Kidney tubule cell (primary cell): ENCODE measurements around the gene GRK6.

ENCODE experiments used
- DNase-seq: peaks from one replicate; pipeline ENCODE4 v3.0.0-alpha.2; 2018; ENCODE audit warnings: low spot score

The GRK6 gene

DNA sequence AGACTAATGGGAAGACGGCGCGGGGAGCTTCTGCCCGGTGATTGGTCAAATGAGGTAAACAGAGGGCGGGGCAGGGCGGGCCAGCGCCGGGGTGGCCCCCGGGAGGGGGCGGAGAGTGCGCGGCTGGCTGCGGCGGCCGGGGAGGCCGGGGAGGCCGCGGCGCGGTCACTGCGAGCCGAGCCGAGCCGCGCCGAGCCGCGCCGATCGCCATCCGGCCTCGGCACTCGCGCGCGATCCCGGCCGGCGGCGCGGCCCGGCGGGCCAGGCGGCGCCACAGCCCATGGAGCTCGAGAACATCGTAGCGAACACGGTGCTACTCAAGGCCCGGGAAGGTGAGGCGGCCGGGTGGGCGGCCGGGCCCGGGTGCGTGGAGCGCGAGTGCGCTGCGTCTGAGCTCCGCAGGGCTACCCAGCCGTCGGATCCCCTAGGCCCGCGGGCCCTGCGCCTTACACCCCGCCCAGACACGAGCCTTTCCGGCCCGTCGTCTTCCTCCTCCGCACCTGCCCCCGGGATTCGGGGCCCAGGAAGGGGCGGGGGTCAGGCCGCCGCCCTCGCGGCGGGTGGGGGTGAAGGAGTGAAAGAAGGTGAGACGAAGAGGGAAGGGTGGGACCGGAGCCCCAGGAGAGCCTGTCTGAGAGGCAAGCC is at the start of gene GRK6:
GRK6 (plus strand) TSS at position 111 of the 645 bp plus-strand sequence; CDS start at position 281, 170 bp downstream.
- DNase-seq = peak; percentile 57

DNA sequence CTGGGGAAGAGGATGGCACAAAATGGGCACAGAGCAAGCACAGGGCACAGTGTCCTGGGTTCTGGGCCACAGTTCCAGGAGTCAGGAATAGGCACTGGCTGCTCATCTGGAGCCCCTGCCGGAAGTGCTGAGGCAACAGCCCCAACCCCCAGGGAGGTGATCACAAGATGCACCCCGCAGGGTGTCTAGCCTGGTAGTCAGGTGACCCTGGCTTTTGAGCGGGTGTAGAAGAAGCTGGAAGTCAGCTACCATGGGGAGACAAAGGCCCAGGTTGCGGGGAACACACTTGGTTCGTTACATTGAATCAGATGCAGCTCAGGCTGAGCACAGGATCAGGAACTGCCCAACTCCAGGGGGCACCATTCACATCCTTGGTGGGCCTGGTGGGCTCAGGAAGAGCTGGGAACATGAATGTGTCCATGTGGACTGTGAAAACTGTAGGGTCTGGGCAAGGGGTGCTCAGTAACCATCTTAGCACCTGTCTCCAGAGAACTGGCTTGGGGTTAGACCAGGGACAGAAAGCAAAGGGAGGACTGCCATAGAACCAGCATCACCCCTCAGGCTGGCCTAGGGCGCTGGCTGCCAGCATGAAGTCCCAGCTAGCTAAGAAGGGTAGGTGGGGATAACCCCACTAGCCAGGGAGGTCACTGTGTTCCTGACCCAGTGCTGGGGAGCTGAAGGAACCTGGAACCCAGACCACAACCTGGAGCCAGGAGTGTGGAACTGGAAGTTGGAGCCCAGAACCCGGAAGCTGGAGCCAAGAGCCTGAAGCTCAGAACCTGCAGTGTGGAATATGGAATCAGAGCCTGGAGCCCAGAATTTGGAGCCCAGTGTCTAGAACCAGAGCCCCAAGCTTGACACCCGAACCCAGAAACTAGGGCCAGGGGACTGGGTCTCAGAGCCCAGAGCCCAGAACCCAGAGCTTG is 48.4 kb upstream of the GRK6 start:
- no peak for DNase-seq

DNA sequence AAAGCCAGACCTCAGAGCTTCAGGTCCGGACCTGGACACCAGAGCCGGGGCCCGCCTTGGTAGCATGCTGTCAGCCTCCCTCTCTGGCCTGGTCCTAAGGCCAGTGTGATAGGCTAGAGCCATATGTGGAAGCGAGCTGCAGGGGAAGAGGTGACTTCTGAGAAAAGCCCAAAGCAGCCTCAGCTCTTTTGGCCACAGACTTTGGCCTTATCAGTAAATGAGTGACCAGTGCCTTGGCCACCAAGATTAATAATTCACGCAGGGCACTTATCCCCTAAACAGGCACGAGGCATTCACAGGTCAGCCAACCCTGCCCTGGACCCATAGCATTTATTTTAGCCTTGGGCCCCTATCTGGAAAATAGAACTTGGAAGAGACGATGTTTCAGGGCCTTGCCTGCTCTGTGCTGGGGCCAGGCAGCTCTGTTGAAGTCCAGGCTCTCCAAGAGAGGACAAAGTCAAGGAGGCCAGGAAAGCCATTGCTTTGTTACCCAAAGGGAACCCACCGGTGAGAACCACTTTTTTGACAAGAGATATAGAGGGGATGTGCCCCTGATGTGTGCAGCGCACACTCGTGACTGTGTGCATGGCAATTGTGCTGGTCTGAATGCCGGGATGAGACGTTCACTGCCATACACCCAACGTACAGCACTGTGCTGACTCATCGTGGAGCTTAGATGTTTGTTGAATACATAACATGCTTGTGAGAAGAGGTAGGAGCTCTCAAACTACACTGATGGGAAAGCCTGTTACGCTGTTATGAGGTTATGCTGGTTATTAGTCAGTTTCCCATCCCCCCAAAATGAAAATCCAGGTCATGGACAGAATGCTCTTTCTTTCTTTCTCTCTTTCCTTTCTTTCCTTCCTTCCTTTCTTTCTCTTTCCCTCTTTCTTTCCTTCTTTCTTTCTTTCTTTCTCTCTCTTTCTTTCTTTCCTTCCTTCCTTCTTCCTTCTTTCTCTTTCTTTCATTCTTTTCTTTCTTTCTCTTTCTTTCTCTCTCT is 47.3 kb upstream of the GRK6 start:
- DNase-seq = peak; percentile 93

DNA sequence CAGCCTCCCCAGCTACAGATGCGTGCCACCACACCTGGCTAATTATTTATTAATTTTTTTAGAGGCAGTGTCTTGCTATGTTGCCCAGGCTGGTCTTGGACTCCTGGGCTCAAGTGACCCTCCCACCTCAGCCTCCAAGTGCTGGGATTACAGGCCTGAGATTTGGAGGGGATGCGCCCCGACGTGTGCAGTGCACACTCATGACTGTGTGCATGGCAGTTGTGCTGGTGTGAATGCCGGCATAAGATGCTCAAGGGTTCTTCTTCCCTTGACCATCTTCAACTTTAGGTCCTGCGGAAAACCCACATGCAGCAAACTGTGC is 45.7 kb upstream of the GRK6 start:
- DNase-seq = no peak

DNA sequence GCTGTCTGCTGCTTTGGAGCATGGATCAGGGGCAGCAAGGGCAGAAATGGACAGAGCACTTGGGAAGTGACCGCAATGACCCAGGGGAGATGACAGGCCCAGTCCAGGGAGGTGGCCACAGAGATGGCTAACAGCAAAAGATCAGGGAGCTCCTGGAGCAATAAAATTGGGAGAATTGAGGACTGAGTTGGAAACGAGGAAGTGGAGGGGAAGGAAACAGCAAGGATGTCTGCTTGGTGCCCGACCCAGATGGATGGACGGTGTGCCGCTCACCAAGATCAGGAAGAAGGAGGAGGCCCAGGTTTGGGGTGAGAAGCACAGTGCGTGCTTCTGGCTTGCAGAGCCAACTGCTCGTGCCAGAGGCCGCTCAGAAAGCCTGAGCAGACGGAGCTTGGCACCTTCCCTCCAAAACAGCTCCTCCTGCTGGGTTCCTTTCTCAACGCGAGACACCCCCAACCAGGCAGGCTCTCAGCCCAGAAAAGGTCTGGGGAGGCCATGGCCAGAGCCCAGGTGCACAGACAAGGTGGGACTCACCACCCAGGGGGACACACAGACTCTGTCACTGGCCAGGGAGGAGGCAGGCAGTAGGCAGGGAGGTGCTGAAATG is 44.0 kb upstream of the GRK6 start:
- DNase-seq = no peak

DNA sequence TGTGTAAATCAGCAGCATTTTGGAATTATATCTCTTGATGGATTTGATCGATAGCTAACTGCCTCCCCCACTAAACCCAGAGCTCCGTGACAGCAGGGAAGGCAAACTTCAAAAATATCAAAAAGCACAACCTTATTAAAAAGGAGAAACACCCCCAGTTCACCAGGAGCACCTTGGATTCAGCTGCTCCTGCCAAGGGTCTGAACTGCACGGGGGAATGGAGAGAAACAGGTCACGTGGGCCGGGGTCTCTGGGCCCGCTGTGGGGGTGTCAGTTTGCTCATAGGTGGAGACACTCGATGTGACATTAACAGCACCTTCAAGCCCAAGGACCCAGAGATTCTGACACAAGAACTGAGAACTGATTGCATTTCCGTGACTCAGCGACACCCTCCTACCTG is 43.3 kb upstream of the GRK6 start:
- DNase-seq = no peak

DNA sequence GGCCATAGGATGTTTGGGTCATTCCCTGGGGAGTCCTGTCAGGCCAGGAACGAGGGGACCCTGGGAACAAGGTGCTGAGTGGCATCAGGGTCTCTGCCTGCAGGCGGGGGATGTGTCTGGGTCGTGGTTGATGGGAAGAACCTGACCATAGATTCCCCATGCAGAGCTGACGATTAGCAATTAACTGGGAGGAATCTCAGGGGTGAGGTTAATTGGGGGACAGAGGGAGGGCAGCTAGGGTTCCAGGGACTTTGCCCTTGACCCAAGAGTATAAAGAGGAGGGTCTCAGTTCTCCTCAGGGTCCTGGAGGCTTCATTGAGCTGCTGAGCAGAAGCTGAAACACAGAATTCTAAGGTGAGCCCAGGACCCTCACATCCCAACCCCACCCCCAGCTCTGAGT is 42.3 kb upstream of the GRK6 start, which contains the start of gene SLC34A1:
SLC34A1 (plus strand) TSS at position 301 of the 400 bp plus-strand sequence. CDS start 1,308 bp downstream, outside the sequence.
- no peak for DNase-seq

DNA sequence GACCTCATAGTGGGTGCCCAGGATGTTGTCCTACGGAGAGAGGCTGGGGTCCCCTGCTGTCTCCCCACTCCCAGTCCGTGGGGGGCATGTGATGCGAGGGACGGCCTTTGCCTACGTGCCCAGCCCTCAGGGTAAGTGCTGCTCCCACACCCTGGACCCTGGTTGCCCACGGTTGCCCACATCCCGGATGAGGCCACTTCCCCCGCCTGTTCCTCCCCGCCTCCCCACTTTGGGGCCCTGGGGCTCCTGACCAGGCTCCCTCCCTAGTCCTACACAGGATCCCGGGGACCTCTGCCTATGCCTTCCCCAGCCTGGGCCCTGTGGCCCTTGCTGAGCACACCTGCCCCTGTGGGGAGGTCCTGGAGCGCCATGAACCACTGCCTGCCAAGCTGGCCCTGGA is 40.8 kb upstream of the GRK6 start:
- DNase-seq = no peak

DNA sequence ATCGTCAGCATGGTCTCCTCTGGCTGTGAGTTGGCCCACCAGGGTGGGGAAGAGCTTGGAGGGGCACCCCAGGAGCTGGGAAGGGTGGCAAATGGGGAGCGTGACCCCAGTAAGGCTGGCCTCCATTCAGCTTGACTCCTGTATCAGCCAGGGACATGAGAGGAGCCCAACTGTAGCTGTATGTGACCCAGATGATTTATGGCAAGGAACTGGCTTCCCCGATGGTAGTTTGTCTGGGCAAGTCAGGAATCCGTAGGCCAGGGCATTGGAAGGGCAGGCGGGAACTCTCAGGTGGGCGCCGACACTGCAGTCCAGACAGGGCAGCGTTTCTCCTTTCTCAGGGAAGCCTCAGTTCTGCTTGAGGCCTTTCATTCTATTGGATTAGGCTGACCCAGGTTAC is 39.9 kb upstream of the GRK6 start:
- DNase-seq = no peak

DNA sequence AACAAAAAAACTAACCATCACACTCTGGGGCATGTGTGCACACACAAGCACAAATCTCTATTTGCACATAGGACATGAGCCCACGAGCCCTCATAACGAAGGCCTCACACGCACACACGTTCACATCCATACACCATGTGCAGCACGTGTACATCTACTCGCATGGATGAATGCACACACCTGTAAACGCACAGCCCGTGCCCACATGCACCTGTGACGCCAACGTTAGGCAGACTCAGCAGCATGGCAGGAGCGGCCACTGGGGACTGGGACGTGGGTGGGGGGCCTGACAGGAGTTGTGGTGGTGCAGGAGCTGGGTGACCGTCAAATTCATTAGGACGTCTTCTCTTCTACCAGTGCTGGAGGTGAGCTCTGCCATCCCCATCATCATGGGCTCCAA is 39.1 kb upstream of the GRK6 start:
- no peak for DNase-seq

DNA sequence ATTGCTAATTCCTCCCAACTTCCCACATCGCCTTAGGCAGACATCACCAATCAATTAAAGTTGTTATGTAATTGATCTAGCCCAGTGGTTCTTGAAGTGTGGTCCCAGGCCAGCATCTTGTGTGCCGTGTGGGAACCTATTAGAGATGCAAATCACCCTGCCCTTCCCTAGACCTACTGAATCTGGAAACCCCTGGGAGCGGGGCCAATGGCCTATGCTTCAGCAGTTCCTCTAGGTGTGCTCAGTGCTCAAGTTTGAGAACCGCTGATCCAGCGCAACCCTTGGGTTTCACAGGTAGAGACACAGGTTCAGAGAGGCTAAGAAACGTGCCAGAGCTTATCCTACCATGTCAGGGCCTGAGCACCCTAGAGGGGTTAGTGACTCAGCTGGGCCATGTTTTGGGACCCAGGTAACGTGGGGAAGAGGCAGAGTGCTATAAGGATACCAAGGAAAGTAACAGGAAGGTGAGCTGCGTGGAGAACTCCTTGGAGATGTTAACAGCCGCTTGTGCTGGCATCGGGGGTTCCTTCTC is 37.9 kb upstream of the GRK6 start:
- no peak for DNase-seq

DNA sequence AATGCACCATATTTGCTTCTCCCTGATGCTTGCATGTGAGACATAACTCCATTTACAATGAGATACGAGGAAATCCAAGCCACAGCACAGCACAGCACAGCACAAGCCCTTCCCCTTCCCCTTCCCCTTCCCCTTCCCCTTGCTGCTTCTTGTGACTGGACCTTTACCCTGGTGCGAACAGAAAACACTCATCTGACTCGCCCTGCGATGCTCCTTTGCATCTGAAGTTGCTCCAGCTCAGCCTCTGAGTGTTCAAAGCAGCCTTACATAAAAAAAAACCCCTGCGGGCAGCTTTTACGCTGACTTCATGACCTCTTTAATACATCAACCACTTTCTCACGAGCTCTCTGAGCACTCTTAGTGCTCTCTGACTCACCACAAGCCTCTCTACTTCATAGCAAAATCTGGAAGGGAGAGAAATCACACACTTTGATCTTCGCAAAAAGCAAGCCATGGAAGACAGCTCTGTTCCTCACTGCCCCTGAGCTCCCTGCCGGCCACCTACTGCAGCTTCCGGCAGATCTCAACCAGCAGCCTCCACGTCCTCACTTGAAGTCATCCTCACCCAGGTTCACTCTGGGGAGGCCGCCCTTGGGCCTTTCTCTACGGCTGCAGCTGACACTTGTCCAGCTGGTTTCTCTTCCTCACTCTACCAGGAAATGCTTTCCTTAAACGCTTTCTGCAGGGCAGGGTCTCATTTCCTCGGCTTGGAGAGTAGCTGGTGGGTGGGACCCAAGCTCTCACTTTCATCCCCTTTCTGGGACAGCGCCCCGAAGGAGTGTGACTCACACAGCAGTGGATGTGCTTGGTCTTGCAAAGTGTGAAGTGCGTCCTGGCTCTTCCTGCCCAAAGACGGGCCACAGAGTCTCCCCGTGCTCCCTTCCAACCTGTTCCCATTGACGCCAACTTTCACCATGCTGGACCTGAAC is 37.0 kb upstream of the GRK6 start:
- peak; percentile 91 for DNase-seq

DNA sequence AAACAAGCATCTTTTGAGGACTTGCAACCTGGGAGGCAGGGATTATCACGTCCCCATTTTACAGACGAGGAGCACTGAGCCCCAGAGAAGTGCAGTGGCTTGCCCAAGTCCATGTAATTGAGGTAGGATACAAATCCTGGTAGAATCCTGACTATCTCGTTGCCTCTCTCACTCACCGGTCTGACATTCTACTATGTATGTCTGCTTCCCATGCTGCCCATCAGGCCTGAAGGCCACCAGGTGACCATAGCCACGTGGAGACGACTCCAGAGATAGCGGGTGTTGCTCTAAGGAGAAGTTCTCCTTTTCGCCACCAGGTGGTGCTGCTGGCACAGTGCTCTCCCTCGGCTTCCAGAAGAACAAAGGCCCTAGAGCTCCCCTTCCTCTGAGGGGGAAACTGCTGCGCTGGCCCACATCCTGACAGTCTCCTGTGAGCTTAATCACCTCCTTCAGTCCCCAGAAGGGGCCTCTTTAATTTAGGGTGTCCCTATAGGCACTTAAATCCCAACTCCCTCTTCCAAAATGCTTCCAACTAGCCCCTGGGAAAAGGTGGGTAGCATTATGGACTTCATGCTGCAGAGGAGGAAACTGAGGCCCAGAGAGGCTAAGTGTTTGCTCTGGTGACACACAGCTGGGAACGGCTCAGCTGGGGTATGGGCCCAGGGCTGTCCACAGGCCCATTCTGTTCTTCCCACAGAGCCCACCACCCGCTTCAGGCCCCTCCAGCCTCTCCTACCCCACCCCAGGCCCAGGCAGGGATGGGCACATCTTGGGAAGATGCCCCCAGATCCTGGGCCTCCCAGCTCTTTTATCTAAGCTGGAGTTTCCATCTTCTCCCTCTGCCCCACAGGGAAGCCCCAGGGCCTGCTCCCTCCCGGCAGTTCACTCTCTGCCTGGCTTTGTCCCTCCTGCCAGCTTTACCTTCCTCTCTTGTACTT is 35.8 kb upstream of the GRK6 start:
- peak; percentile 88 for DNase-seq

DNA sequence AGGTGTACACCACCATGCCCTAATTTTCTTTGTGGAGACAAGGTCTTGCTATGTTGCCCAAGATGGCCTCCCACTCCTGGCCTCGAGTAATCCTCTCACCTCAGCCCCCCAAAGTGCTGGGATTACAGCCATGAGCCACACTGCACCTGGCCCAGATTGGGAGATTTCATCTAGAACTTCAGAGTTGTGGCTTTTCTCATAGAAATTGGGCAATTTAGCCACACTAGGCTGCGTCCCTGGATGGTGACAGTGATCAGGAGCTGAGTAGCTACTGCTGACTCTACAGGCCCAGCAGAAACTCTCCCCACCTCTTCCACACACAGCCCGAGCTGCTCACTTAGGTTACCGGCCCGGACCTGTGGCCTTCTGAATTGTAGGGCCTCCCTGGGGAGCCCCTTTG is 33.7 kb upstream of the GRK6 start:
- DNase-seq = no peak

DNA sequence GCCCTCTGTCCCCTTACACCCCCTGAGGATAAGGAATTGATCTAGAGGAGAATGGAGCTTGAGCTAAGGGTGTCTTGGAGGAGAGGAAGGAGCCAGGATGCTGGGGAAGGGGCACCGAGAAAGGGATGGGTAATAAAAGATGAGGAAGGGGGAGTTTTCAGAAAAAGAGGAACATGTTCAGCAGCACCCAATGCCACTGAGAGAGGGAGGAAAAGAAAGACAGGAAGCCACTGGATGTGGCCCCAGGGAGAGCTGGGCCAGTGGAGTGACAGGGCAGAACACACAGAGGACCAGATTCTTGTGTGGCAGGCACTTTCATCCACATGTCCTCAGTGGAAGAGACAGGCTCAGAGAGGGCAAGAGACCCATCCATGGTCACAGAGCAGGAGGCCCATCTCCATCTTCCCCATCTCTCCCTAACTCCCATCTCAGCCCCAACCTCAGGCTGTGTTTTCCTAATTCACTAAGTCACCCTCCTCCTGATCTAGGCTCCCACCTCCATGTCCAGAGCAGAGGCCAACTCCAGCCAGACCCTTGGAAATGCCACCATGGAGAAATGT is 33.2 kb upstream of the GRK6 start:
- DNase-seq = no peak

DNA sequence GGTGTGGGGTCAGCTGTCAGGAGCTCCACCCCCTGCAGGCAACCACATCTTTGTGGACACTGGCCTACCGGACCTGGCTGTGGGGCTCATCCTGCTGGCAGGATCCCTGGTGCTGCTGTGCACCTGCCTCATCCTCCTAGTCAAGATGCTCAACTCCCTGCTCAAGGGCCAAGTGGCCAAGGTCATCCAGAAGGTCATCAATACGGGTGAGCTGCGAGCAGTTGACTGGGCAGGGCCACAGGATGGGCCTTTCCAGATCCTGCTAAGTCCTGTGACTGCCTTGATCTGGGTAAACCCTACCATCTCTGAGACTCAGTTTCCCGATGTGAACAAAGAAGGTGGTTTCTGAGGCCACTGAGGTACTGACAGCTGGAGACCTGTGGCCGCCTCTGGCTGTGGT is 32.5 kb upstream of the GRK6 start:
- no peak for DNase-seq

DNA sequence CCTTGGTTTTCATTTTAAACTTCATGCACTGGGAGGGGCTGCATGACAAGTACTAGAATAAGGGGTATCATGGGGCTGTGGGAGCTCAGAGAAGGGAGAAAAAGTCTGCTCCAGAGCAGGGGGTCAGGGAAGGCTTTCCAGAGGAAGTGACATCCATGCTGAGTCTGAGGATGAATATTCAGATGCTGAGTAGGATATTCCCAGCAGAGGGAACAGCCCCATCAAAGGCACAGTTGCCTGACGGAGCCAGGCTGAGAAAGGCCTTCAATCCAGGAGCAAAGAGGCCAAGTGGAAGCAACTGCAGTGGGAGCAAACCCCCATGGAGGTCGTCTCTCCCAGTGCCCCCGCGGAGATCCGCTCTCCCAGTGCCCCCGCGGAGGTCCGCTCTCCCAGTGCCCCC is 30.4 kb upstream of the GRK6 start:
- no peak for DNase-seq

DNA sequence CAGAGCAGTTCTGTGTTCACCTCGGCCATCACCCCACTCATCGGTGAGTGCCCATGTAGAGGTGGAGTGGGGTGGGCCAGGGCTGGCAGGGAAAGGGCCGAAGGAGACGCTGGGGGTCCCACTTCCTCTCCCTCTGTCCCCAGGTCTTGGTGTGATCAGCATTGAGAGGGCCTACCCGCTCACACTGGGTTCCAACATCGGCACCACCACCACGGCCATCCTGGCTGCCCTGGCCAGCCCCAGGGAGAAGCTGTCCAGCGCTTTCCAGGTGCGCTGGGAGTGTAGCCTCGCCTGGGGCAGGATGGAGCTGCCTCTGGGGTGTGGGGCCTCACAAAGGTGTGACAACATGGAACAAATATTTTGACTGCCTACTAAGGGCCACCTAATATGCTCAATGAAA is 29.7 kb upstream of the GRK6 start:
- DNase-seq = no peak

DNA sequence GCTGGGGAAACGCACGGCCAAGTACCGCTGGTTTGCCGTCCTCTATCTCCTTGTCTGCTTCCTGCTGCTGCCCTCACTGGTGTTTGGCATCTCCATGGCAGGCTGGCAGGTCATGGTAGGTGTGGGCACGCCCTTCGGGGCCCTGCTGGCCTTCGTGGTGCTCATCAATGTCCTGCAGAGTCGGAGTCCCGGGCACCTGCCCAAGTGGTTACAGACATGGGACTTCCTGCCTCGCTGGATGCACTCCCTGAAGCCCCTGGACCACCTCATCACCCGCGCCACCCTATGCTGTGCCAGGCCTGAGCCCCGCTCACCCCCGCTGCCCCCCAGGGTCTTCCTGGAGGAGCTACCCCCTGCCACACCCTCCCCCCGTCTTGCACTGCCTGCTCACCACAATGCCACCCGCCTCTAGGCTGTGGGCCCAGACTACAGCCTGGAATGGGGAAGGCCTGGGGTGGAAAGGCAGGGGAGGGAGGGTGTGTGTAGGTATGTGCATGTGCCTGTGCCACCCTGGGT is 28.5 kb upstream of the GRK6 start:
- DNase-seq = no peak
